ENCODE data around the gene HACE1. TPM values are rescaled to one million over a fixed set of nuclear protein-coding genes. Genes with fewer than 3 reads are reported as not detected.
"Not testable (repeated sequence)": the region's sequence is repeated elsewhere in the genome, so short reads cannot be mapped to it uniquely, and the experiment has no call there.

The HACE1 gene
- total RNA-seq, 1 donor from 2014 or later: 14.5 TPM

DNA sequence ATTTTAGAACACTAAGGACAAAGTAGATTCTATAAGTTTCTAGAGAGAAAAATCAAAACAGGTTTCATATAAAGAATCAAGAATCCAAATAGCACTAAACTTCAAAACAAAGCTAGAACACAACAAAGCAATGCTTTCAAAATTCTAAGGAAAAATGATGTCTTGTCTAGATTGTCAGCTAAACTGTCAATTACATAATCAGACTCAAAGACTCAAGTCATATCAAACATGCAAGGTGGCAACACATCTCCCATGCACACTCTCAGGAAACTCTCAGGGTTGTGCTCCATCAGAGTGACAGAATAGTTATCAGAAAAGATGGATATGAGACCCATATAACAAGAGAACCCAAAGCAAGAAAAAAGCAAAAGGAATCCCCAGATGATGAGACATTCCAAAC, 23.9 kb downstream of the HACE1 start:
- intact Hi-C loops (cut with micrococcal nuclease): no loop called here

DNA sequence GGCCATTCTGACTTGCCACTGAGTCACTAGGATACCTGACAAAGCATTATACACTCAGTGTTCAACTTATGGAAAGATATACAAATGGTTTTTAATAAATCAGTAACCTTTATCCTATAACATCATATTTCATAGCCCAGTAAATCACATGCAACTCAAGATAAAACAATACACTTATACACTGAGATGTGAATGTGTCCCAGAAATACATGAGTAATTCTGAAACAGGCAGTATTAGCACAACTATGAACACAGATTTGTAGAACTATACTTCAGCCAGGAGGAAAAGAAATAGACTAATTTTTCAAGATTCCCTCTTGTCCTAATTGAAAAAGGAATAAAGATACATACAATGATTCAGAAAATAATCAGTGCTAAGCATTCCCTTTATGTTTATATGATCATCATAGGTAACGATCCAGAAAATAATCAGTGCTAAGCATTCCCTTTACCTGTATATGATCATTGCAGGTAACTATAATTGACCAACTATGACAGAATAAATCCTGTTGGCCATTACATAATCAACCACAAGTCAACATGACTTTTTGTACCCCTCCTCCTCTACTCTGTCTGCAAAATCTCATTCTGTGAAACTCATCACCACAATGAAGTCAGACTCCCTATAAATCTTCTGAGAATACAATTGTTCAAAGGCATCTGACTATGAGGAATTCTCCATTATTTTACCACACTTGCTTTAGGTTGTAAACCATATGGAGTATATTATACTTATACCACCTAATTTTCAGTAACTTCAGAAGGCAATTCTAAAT, 30.3 kb downstream of the HACE1 start:
- intact Hi-C loops (cut with micrococcal nuclease): no loop called here

DNA sequence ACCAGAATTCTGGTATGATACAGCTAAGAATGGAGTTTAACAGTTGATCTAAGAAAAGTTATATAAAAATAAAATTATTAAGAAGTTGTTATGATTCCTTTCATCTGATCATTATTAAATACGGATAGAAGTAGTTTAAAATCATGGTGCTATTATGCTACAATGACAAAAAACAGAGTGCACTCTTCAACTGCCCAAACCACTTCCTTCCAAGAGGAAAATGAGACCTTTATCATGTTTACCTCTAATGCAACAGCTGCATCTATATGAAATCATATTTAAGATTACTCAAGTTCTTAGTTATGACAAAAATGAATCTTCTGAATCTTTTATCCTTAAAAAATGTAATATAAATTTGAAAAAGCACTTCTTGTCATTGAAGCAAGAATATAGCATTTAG, 31.2 kb downstream of the HACE1 start:
- intact Hi-C loops (cut with micrococcal nuclease): no loop called here

DNA sequence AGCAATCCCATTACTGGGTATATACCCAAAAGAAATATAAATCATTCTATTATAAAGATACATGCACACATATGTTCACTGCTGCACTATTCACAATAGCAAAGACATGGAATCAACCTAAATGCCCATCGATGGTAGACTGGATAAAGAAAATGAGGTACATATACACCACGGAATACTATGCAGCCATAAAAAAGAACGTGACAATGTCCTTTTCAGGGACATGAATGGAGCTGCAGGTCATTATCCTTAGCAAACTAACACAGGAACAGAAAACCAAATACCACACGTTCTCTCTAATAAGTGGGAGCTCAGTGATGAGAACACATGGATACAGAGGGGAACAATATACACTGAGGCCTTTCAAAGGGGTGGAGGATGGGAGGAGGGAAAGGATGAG, 38.9 kb downstream of the HACE1 start:
- intact Hi-C loops (cut with micrococcal nuclease): not testable (repeated sequence)

DNA sequence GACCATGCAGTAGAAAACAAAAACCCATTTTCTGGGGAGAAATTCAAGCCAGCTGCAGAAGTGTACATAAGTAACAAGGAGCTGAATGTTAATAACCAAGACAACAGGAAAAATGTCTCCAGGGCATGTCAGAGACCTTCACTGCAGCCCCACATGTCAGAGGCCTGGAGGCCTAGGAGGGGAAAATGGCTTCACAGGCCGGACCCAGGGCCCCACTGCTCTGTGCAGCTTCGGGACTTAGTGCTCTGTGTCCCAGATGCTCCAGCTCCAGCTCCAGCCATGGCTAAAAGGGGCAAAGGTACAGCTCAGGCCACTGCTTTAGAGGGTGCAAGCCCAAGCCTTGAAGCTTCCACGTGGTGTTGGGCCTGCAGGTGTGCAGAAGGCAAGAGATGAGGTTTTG, 43.6 kb downstream of the HACE1 start:
- intact Hi-C loops (cut with micrococcal nuclease): no loop called here

DNA sequence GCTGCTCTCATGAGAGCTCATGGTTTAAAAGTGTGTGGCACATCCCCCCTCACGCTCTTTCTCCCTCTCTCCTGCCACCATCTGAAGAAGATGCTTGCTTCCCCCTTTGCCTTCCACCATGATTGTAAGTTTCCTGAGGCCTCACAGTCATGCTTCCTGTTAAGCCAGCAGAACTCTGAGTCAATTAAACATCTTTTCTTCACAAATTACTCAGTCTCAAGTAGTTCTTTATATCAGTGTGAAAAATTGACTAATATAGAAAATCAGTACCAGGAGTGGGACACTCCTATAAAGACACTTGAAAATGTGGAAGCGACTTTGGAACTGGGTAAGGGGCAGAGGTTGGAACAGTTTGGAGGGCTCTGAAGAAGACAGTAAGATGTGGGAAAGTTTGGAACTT, 45.0 kb downstream of the HACE1 start:
- intact Hi-C loops (cut with micrococcal nuclease): no loop called here

DNA sequence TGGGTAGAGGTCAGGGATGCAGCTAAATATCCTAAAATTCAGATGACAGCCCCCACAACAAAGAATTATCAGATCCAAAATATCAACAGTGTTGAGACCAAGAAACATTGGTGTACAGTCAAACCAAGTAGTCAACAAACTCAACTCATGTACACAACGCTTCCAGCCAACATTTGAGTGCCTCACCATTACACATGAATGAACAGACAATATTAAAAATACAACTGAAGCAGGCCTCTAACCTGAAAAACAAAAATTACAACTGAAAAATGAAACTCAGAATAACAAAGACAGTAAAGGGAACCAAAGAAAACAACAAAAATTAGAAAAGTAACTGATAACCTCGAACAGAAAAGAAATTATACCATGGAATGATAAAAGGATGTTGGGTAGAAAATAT, 46.2 kb downstream of the HACE1 start:
- intact Hi-C loops (cut with micrococcal nuclease): no loop called here

DNA sequence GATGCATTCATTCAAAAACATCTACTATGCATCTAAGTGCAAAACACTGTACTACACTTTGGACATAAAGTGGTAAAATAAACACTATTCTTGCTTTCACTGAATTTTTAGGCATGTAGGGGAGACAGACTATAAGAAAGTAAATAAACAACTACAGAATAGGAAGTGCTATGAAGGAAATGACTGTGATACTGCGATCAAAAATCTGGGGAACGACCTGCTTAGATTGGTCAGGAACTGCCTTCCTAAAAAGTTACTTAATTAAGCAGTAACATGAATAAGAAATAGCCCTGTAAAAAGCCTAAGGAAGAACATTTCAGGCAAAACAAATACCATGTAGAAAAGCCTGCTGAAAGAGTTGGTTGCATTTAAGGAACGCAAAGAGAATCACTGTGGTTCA, 50.6 kb downstream of the HACE1 start:
- intact Hi-C loops (cut with micrococcal nuclease): no loop called here

DNA sequence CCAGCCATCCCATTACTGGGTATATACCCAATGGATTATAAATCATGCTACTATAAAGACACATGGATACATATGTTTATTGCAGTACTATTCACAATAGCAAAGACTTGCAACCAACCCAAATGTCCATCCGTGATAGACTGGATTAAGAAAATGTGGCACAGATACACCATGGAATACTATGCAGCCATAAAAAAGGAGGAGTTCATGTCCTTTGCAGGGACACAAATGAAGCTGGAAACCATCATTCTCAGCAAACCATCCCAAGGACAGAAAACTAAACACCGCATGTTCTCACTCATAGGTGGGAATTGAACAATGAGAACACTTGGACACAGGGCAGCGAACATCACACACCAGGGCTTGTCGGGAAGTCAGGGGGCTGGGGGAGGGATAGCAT, 54.4 kb downstream of the HACE1 start:
- intact Hi-C loops (cut with micrococcal nuclease): not testable (repeated sequence)

DNA sequence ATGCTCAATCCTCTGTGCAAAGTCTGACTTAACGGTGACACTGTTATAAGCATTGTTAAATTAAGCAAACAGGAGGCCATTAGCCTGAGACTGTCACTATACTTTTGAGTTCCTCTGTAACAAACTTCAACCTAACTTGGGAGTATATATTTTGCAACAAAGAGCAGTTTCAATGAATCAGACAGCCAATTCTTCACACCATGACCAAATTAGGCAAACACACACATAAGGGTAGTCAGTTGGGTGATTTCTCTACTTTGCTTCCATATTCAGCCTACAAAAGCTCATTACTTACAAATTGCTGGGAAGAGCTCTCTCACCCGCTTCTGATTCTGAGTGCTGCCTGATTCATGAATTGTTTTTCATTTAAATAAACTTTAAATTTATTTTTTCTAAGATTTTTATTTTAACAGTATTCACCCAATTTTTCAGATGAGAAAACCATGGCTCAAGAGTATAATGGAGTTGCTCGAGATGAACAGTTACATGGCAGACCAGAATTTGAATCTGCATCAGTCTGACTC, 60.5 kb downstream of the HACE1 start:
- intact Hi-C loops (cut with micrococcal nuclease): no loop called here

DNA sequence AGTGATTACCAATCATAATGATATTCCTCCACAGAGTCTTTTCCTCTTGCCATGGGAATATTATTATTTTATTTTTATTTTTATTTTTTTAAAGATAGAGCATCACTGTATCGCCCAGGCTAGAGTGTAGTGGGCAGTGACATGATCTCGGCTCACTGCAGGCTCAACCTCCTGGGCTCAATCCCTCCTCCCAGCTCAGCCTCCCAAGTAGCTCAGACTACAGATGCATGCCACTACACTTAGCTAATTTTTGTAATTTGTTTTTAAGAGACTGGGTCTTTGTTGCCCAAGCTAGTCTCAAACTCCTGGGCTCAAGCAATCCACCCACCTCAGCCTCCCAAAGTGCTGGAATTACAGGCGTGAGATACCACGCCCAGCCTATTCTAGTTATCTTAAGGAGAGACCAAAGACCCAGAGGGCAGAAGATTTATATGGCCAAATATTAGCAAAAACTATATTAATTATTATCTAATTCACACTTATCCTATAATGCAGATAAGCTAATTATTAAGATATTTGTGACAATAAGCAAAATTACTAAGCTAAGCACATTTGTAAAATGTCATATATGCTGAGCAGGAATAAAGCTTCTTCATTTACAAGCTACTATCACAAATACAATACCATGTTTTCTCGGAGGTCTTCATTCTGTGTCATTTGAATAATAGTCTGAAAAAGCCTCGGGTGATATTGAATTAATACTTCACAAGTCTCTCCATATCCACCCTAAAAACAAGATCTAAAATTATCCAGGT, 63.5 kb downstream of the HACE1 start:
- intact Hi-C loops (cut with micrococcal nuclease): no loop called here

DNA sequence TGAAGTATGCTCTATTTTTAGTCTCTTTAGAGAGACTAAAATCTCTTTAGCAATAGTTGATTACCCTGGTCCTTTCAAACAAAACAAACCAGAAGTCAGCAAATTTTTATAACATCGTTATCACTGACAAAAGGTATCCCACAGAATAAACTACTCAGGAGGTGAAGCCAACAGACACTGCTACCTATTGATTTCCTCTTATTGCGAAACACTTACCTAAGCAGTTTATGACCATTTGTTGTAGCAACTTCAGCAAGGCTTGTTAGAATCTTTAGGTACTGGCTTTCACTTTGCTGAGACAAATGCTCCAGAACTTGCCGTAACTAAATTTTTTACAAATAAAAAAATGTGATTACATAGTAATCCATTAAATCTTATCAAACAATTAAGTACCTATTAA, 64.4 kb downstream of the HACE1 start:
- intact Hi-C loops (cut with micrococcal nuclease): no loop called here

DNA sequence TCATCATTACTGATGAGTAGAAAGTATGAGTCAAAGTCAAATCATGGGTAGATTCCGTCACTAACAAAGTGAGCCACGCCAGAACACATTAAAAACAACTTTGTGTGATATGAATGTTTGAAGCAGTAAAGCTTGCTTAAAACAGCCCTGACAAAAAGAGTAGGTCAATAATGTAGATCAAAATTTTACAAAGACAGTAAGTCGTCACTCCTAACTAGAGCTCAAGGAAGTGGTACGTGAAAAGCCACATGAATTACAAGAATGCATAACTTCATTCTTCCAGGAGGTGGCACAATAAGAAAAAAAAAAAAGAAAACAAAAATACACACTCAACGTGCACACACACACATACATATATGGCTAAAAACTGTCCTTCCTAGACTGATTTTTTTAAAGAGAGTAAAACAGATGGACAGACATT, 69.9 kb downstream of the HACE1 start:
- intact Hi-C loops (cut with micrococcal nuclease): loop anchor here (1.0 to 2.0 kb wide), 7 partner anchors 19 to 635 kb away; partner anchors contain the start of genes HACE1 and PREP

DNA sequence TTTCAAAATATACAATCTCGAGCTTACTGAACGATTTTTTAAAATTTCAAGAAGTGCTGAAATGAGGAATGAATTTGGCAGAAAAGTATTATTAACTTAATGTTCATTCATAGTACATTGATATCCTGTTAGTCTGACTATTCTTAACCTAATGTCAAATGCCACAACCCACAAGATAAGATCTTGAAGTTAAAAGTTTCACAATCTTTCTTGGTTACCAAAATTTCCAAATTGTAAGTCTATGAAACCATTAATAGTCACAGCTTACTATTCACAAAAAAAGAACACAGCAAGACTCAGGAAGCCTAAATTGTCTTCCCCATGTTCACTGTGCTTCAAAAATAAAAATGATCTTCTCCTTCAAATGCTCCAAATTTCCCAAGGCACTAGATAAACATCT, 71.3 kb downstream of the HACE1 start:
- intact Hi-C loops (cut with micrococcal nuclease): loop anchor here (1.0 to 2.0 kb wide), 3 partner anchors 18 to 152 kb away; no protein-coding TSS in a partner anchor

DNA sequence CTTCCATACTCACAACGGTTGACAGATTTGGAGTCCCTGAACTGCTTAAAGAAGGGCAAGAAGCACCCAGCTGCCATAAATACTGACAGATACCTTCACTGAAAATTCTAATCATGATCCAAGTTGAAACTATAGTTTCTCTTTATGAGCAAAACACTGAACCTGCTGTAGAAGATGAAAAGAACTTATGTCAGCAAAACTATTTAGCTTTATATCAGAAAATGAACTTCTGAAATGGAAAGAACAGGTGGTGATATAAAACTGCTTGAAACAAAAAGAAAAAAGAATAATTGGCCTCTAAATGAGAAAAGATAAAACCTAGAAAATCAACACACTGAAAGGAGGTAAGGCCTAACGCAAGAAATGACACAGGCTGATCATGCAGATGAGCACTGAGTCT, 72.4 kb downstream of the HACE1 start:
- intact Hi-C loops (cut with micrococcal nuclease): no loop called here

DNA sequence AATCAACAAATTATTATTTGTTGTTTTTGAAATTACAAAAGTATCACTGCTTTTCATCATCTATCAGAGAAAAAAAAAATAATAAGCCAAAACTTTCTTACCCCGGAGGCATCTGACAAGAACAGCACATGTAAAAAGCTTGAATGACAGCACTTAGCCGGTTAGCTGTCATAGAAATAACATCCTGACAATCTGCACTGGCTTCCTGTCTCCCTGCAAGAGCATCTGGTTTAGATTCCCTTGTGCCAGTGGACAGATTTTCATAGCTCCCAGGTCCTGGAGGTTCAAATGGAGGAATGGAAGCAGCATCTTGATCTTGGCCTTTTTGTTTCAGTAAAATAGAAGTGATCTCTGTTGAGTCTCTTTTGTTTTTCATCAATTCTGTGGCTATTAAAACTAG, 74.8 kb downstream of the HACE1 start:
- intact Hi-C loops (cut with micrococcal nuclease): no loop called here

DNA sequence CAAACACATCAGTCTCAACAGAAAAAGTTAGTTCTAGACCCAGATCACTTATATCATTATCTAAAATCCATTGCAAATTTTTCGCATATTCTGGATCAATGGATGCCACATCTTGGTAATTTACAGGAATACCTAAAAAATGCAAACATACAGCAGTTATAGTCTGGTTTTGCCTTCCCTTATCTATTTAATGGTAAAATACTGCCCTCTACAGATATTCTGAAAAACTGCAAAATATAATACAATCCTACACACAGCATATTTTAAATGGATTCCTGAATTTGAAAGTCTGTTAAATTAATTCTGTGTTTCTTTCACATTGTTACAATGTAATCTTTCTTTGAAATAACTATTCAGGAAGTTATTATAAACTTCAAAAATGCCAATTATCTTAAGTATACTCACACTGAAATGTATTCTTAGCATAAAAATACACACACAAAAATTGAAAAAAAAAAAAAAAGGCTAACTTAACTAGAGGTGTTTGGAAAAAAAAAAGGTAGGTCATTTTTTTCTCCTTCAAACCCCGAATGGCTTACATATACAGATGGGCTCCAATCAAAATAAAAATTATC, 88.4 kb downstream of the HACE1 start:
- intact Hi-C loops (cut with micrococcal nuclease): loop anchor here (1.0 to 2.0 kb wide), 4 partner anchors 17 to 244 kb away; no protein-coding TSS in a partner anchor

DNA sequence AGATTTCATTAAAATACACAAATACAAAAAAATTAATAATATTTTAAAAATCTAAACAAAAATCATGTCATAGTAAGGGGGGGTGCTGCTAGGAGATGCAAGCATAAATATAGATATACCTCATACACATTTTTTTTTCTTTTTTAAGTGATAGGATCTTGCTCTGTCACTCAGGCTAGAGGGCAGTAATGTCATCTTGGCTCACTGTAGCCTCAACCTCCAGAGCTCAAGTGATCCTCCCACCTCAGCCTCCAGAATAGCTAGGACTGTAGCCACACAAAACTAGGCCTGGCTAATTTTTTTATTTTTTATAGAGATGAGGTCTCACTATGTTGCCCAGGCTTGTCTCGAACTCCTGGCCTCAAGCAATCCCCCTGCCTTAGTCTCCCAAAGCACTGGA, 90.8 kb downstream of the HACE1 start:
- intact Hi-C loops (cut with micrococcal nuclease): no loop called here

DNA sequence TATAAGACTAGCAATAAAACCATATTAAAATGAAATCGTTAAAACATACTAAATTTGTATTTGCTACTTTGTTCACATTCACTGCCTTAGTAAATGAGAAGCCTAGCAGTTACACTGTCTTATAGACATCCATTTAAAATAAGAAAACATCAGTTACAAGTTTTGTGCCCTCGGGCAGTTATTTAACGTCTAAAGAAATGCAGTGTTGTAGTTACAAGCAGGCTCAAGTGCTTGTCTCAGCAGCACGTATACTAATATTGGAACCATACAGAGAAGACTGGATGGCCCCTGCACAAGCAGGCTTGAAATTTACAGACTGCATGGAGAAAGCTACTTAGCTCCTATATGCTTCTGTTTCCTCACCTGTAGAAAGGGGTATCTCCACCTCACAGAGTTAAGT, 93.1 kb downstream of the HACE1 start:
- intact Hi-C loops (cut with micrococcal nuclease): no loop called here

DNA sequence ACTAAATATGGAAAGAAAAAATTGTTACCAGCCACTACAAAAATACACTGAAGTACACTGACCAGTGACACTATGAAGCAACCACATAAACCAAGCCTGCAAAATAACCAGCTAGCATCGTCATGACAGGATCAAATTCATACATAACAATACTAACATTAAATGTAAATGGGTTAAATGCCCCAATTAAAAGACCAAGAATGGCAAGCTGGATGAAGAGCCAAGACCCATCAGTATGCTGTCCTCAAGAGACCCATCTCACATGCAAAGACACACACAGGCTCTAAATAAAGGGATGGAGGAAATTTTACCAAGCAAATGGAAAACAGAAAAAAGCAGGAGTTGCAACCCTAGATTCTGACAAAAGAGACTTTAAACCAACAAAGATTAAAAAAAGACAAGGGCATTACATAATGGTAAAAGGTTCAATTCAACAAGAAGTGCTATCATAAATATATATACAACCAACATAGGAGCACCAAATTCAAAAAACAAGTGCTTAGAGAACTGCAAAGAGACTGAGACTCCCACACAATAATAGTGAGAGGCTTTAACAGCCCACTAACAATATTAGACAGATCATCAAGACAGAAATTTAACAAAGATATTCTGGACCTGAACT, 104.8 kb downstream of the HACE1 start:
- intact Hi-C loops (cut with micrococcal nuclease): no loop called here

DNA sequence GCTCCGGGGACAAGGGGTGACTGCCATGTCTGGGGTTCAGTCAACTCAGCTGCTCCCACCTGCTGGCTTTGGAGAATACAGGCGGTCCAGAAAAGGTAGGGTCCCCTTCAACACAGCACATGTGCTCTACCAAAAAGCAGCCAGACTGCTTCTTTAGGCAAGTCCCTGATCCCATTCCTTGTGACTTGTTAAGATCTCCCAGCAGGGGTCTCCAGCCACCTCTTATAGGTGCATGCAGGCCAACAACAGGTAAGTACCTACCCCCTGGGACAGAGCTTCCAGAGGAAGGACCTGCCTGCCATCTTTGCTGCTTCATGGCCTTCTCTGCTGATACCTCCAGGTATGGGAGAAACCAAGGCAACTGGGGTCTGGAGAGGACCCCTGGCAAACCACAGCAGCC, 106.5 kb downstream of the HACE1 start:
- intact Hi-C loops (cut with micrococcal nuclease): no loop called here

DNA sequence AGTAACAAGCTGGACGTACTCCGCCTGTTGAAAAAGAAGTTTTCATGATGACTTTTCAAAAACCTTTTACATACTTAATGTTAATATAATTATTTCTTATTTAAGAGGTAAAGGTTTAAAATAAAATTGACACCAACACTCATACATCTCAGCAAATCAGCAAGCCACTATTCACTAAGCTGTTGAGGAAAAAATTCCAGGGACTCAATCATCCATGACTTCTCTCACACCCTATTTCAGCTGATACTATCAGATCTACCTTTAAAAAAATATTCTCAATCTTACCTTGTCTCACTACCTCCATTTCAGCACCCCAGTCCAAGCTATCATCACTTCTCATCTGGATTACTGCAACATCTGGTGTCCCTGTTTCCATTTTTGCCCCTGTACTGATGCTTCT, 109.3 kb downstream of the HACE1 start:
- intact Hi-C loops (cut with micrococcal nuclease): no loop called here
